HG03571 (cell line): ENCODE measurements around the gene CSTF1.
"Not testable (repeated sequence)": the region's sequence is repeated elsewhere in the genome, so short reads cannot be mapped to it uniquely, and the experiment has no call there.

Experiments
- ATAC-seq: cut with Tn5 transposase; IDR thresholded peaks from one replicate; pipeline ENCODE4 v1.9.1; 2021; ENCODE audit not compliant: unreplicated experiment

CSTF1 gene

GRCh38 chr20:56403465-56403864 lies 11.0 kb downstream of the CSTF1 start:
- ATAC-seq, result no peak

- not testable (repeated sequence) for ATAC-seq
These were observed 12.9 kb downstream of the CSTF1 start for GRCh38 chr20:56405356-56405755.

- ATAC-seq, result no peak
These were observed 14.5 kb downstream of the CSTF1 start for GRCh38 chr20:56406910-56407309.

GRCh38 chr20:56409521-56409920 lies 17.1 kb downstream of the CSTF1 start:
- ATAC-seq, result no peak

- no peak for ATAC-seq
These were observed 17.5 kb downstream of the CSTF1 start for GRCh38 chr20:56409956-56410355.

GRCh38 chr20:56411287-56411686 lies 18.8 kb downstream of the CSTF1 start:
- ATAC-seq, result not testable (repeated sequence)

GRCh38 chr20:56411759-56412472 lies 19.5 kb downstream of the CSTF1 start, which contains the start of gene CASS4:
Gene CASS4, plus strand, starts transcription at chr20:56412260. Its CDS starts 199 bp downstream, at chr20:56412459.
- peak; percentile 67 for ATAC-seq

- no peak for ATAC-seq
These were observed 20.0 kb downstream of the CSTF1 start for GRCh38 chr20:56412473-56412790.

GRCh38 chr20:56412949-56413348 lies 20.5 kb downstream of the CSTF1 start:
- ATAC-seq, result no peak

GRCh38 chr20:56414842-56415765 lies 22.7 kb downstream of the CSTF1 start:
- no peak for ATAC-seq

- ATAC-seq, result no peak
These were observed 25.0 kb downstream of the CSTF1 start for GRCh38 chr20:56417402-56417801.

GRCh38 chr20:56417911-56418310 lies 25.5 kb downstream of the CSTF1 start:
- ATAC-seq, result no peak

GRCh38 chr20:56418385-56418861 lies 26.0 kb downstream of the CSTF1 start:
- ATAC-seq, result no peak

GRCh38 chr20:56420028-56420427 lies 27.6 kb downstream of the CSTF1 start:
- ATAC-seq, result no peak

GRCh38 chr20:56420940-56421688 lies 28.7 kb downstream of the CSTF1 start:
- ATAC-seq, result no peak

GRCh38 chr20:56422076-56422823 lies 29.8 kb downstream of the CSTF1 start:
- ATAC-seq, result no peak

GRCh38 chr20:56422824-56423189 lies 30.4 kb downstream of the CSTF1 start:
- no peak for ATAC-seq

- no peak for ATAC-seq
These were observed 30.8 kb downstream of the CSTF1 start for GRCh38 chr20:56423211-56423610.

- no peak for ATAC-seq
These were observed 31.4 kb downstream of the CSTF1 start for GRCh38 chr20:56423886-56424285.

GRCh38 chr20:56424931-56425330 lies 32.5 kb downstream of the CSTF1 start:
- no peak for ATAC-seq

GRCh38 chr20:56426026-56426425 lies 33.6 kb downstream of the CSTF1 start:
- ATAC-seq, result no peak
